DOHH2 (cell line): ENCODE data around the gene MACROD2.

Source experiments
- H3F3A ChIP-seq: fragments of 200-600 bp; sonication (generic), shearing (Covaris generic); 2 replicates; pipeline ENCODE4 v1.6.0; 2016; ENCODE audit warnings: antibody characterized with exemption, mild to moderate bottlenecking; ENCODE audit not compliant: control insufficient read depth, insufficient read depth
- H3K27ac ChIP-seq: fragments of 200-600 bp; sonication (generic); 2 replicates; pipeline ENCODE4 v1.5.1; 2014; ENCODE audit warnings: low read depth, mild to moderate bottlenecking, low read length, moderate library complexity
- H3K27me3 ChIP-seq: fragments of 200-600 bp; sonication (generic); 2 replicates; pipeline ENCODE4 v1.6.1; 2014; ENCODE audit warnings: mild to moderate bottlenecking, low read length, mixed read lengths; ENCODE audit not compliant: control insufficient read depth
- H3K36me3 ChIP-seq: fragments of 200-600 bp; sonication (generic); 2 replicates; pipeline ENCODE4 v1.6.1; 2014; ENCODE audit warnings: mild to moderate bottlenecking, low read length, moderate library complexity, mixed read lengths; ENCODE audit not compliant: control insufficient read depth
- H3K4me1 ChIP-seq: fragments of 200-600 bp; sonication (generic); 2 replicates; pipeline ENCODE4 v1.6.1; 2014; ENCODE audit warnings: mild to moderate bottlenecking, low read length, mixed read lengths; ENCODE audit not compliant: control insufficient read depth
- H3K4me2 ChIP-seq: fragments of 200-600 bp; sonication (generic); 2 replicates; pipeline ENCODE4 v1.6.0; 2014; ENCODE audit warnings: mild to moderate bottlenecking, low read length, moderate library complexity
- H3K4me3 ChIP-seq: fragments of 200-600 bp; sonication (generic); 2 replicates; pipeline ENCODE4 v1.5.1; 2014; ENCODE audit warnings: mild to moderate bottlenecking, low read length, mixed read lengths
- H3K79me2 ChIP-seq: fragments of 200-600 bp; sonication (generic); 2 replicates; pipeline ENCODE4 v1.6.1; 2014; ENCODE audit warnings: mild to moderate bottlenecking, low read length, mixed read lengths; ENCODE audit not compliant: control insufficient read depth
- H3K9me2 ChIP-seq: fragments of 200-600 bp; sonication (generic); replicated peaks from 2 replicates; pipeline ENCODE4 v1.6.1; 2014; ENCODE audit warnings: mild to moderate bottlenecking, low read length, mixed read lengths; ENCODE audit not compliant: control insufficient read depth
- H3K9me3 ChIP-seq: fragments of 200-600 bp; sonication (generic); 2 replicates; pipeline ENCODE4 v1.6.1; 2014; ENCODE audit warnings: antibody characterized with exemption, low read length, mixed read lengths; ENCODE audit not compliant: control insufficient read depth, insufficient read depth
- H4K20me1 ChIP-seq: fragments of 200-600 bp; sonication (generic); 2 replicates; pipeline ENCODE4 v1.6.0; 2014; ENCODE audit warnings: low read depth, mild to moderate bottlenecking, antibody characterized with exemption, low read length, moderate library complexity; ENCODE audit not compliant: control insufficient read depth, insufficient read depth
- EZH2phosphoT487 ChIP-seq: fragments of 200-600 bp; sonication (generic); IDR thresholded peaks from 2 replicates; pipeline ENCODE4 v1.6.1; 2017; ENCODE audit warnings: borderline replicate concordance, mild to moderate bottlenecking, antibody characterized with exemption, low read length, moderate library complexity, mixed read lengths
- TF ChIP-seq, protein P1 (sequence below): fragments of 200-600 bp; sonication (generic); IDR thresholded peaks from one replicate; pipeline ENCODE4 v1.5.1; 2014; ENCODE audit warnings: antibody characterized with exemption, mild to moderate bottlenecking, low read depth, low read length; ENCODE audit not compliant: poor library complexity, severe bottlenecking

Gene MACROD2

GRCh38 chr20:15710636-15711035, 1715.3 kb downstream of the MACROD2 start:
- no peaks in the 10 kb centered on the region for H4K20me1 ChIP-seq
- H3K9me3 ChIP-seq, result no peaks in the 10 kb centered on the region
- H3F3A ChIP-seq, result no peaks in the 10 kb centered on the region
- no peaks in the 10 kb centered on the region for H3K4me1 ChIP-seq
- no peaks in the 10 kb centered on the region for H3K79me2 ChIP-seq
- no peak for TF ChIP-seq EZH2phosphoT487
- TF ChIP-seq, protein P1, sequence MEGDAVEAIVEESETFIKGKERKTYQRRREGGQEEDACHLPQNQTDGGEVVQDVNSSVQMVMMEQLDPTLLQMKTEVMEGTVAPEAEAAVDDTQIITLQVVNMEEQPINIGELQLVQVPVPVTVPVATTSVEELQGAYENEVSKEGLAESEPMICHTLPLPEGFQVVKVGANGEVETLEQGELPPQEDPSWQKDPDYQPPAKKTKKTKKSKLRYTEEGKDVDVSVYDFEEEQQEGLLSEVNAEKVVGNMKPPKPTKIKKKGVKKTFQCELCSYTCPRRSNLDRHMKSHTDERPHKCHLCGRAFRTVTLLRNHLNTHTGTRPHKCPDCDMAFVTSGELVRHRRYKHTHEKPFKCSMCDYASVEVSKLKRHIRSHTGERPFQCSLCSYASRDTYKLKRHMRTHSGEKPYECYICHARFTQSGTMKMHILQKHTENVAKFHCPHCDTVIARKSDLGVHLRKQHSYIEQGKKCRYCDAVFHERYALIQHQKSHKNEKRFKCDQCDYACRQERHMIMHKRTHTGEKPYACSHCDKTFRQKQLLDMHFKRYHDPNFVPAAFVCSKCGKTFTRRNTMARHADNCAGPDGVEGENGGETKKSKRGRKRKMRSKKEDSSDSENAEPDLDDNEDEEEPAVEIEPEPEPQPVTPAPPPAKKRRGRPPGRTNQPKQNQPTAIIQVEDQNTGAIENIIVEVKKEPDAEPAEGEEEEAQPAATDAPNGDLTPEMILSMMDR, result no peak
- no peak overlapping the region for H3K27ac ChIP-seq
- no peak overlapping the region for H3K4me3 ChIP-seq
- H3K9me2 ChIP-seq, result no peaks in the 10 kb centered on the region
- no peaks in the 10 kb centered on the region for H3K36me3 ChIP-seq
- H3K27me3 ChIP-seq, result no peaks in the 10 kb centered on the region
- no peak overlapping the region for H3K4me2 ChIP-seq

- H3K9me2 ChIP-seq, result no peaks in the 10 kb centered on the region
- H3K4me3 ChIP-seq, result no peak overlapping the region
- H3K36me3 ChIP-seq, result no peaks in the 10 kb centered on the region
- H3K27me3 ChIP-seq, result no peaks in the 10 kb centered on the region
- TF ChIP-seq EZH2phosphoT487, result no peak
- TF ChIP-seq, protein P1, result no peak
- H3K27ac ChIP-seq, result no peak overlapping the region
- no peaks in the 10 kb centered on the region for H3K4me1 ChIP-seq
- H4K20me1 ChIP-seq, result no peaks in the 10 kb centered on the region
- no peak overlapping the region for H3K4me2 ChIP-seq
- H3F3A ChIP-seq, result no peaks in the 10 kb centered on the region
- no peaks in the 10 kb centered on the region for H3K79me2 ChIP-seq
- no peaks in the 10 kb centered on the region for H3K9me3 ChIP-seq
These were observed 1715.9 kb downstream of the MACROD2 start for GRCh38 chr20:15711177-15711576.

GRCh38 chr20:15716256-15716655, 1720.9 kb downstream of the MACROD2 start:
- Histone ChIP-seq H3F3A (no peaks in the 10 kb centered on the region), H3K9me2 (no peaks in the 10 kb centered on the region), H3K36me3 (no peaks in the 10 kb centered on the region), H3K4me2 (no peak overlapping the region), H3K27me3 (no peaks in the 10 kb centered on the region), H3K4me3 (no peak overlapping the region), H3K4me1 (no peaks in the 10 kb centered on the region), H3K9me3 (no peaks in the 10 kb centered on the region), H3K79me2 (no peaks in the 10 kb centered on the region), H3K27ac (no peak overlapping the region), H4K20me1 (no peaks in the 10 kb centered on the region)
- TF ChIP-seq EZH2phosphoT487, result no peak
- TF ChIP-seq, protein P1, result no peak

DNA sequence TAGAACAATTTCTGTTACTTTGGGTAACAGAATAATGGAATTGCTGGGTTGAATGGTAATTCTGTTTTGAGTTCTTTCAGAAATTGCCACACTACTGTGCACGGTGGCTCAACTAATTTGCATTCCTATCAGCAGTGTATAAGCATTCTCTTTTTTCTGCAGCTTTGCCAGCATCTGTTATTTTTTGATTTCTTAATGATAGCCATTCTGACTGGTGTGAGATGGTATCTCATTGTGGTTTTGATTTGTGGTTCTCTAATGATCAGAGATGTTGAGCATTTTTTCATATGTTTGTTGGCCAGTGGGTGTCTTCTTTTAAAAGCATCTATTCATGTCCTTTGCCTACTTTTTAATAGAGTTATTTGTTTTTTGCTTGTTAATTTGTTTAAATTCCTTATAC, 1731.1 kb downstream of the MACROD2 start:
- H3K27me3 ChIP-seq, result no peaks in the 10 kb centered on the region
- no peak overlapping the region for H3K27ac ChIP-seq
- no peaks in the 10 kb centered on the region for H3K9me3 ChIP-seq
- H3K4me3 ChIP-seq, result no peak overlapping the region
- H3F3A ChIP-seq, result no peaks in the 10 kb centered on the region
- no peak overlapping the region for H3K4me2 ChIP-seq
- TF ChIP-seq EZH2phosphoT487, result no peak
- H3K79me2 ChIP-seq, result no peaks in the 10 kb centered on the region
- no peaks in the 10 kb centered on the region for H3K4me1 ChIP-seq
- no peaks in the 10 kb centered on the region for H3K36me3 ChIP-seq
- H3K9me2 ChIP-seq, result no peaks in the 10 kb centered on the region
- H4K20me1 ChIP-seq, result no peaks in the 10 kb centered on the region
